AG04450 (cell line): ENCODE results near the gene PTGIS. TPM values are rescaled to one million over a fixed set of nuclear protein-coding genes. Genes with fewer than 3 reads are reported as not detected.

Experiments
- CTCF ChIA-PET: fragments of 300-600, 350-600 bp; formaldehyde crosslinking; extraction: SDS; loops from one replicate; lab custom pipeline; 2022; ENCODE audit warnings: antibody characterized with exemption, inconsistent platforms; lab: Charles Lee
- POLR2A ChIA-PET: fragments of 350-600 bp; formaldehyde crosslinking; extraction: SDS; loops from one replicate; lab custom pipeline; 2021; ENCODE audit warnings: antibody characterized with exemption, inconsistent platforms; lab: Yijun Ruan, JAX
- DNase-seq: peaks from one replicate; pipeline ENCODE4 v3.0.0-alpha.2; 2011; ENCODE audit warnings: low read depth, low spot score
- H3K27ac ChIP-seq: one replicate; pipeline ENCODE4 v1.5.1; 2012; ENCODE audit warnings: low read depth, low read length, control low read depth
- H3K27me3 ChIP-seq: one replicate; pipeline ENCODE4 v1.6.0; 2012; ENCODE audit warnings: low read length; ENCODE audit not compliant: control insufficient read depth, insufficient read depth
- H3K4me3 ChIP-seq: 2 replicates; pipeline ENCODE4 v1.5.1; 2011; ENCODE audit warnings: mild to moderate bottlenecking, low read depth, low read length, control low read depth
- H3K9me3 ChIP-seq: 2 replicates; pipeline ENCODE4 v1.5.1; 2012; ENCODE audit warnings: low read length; ENCODE audit not compliant: control insufficient read depth, insufficient read depth
- CTCF ChIP-seq: IDR thresholded peaks from 2 replicates; pipeline ENCODE4 v1.5.1; 2011; ENCODE audit warnings: low read depth, low read length, control low read depth, inconsistent platforms
- polyA plus RNA-seq: library from polyadenylated mRNA; depleted of rRNA; stranded (reverse); fragments of >200 nt; gene quantifications from 2 replicates; pipeline ENCODE4 v1.2.3, GENCODE V29; 2011

The PTGIS gene
- polyA plus RNA-seq, 1 experiment = 8.1 TPM

- no peak for DNase-seq
- Histone ChIP-seq H3K4me3 (no peak overlapping the region), H3K27me3 (peaks cover 40% of the 10 kb centered on the region), H3K27ac (no peak overlapping the region), H3K9me3 (peaks cover 4% of the 10 kb centered on the region; the same call in 1 of the 2 replicates)
- POLR2A ChIA-PET = no interaction called here
- TF ChIP-seq CTCF = no peak
- CTCF ChIA-PET = no interaction called here
Measured at GRCh38 chr20:49478266-49478665, 89.7 kb downstream of the PTGIS start.

- CTCF ChIA-PET = no interaction called here
- peaks cover 43% of the 10 kb centered on the region for H3K27me3 ChIP-seq
- POLR2A ChIA-PET = no interaction called here
Measured at GRCh38 chr20:49477200-49477599, 90.7 kb downstream of the PTGIS start.

GRCh38 chr20:49476016-49476355 is 92.0 kb downstream of the PTGIS start:
- CTCF ChIA-PET = no interaction called here
- POLR2A ChIA-PET = no interaction called here
- TF ChIP-seq CTCF = no peak
- no peaks in the 10 kb centered on the region for H3K9me3 ChIP-seq
- H3K4me3 ChIP-seq = no peak overlapping the region
- no peak for DNase-seq
- H3K27me3 ChIP-seq = peaks cover 49% of the 10 kb centered on the region
- H3K27ac ChIP-seq = no peak overlapping the region

More at GRCh38 chr20:49477200-49477599, 90.7 kb downstream of the PTGIS start:
- no peak overlapping the region for H3K4me3 ChIP-seq
- TF ChIP-seq CTCF = no peak
- no peak for DNase-seq
- peaks cover 4% of the 10 kb centered on the region; the same call in 1 of the 2 replicates for H3K9me3 ChIP-seq
- no peak overlapping the region for H3K27ac ChIP-seq

- POLR2A ChIA-PET = no interaction called here
- DNase-seq = no peak
- CTCF ChIA-PET = interaction anchor here (0.9 kb wide), 1 partner anchor 8 kb away, joined by 4 read pairs; no protein-coding TSS in a partner anchor
Measured at GRCh38 chr20:49475292-49476015, 92.5 kb downstream of the PTGIS start.

More at GRCh38 chr20:49475292-49476015, 92.5 kb downstream of the PTGIS start:
- Histone ChIP-seq H3K27me3 (peaks cover 50% of the 10 kb centered on the region), H3K4me3 (no peak overlapping the region), H3K27ac (no peak overlapping the region), H3K9me3 (no peaks in the 10 kb centered on the region)
- TF ChIP-seq CTCF = no peak
